GM04503 (cell line): ENCODE results near the gene MAP4K2.

ENCODE experiments used
- DNase-seq: peaks from one replicate; pipeline ENCODE4 v3.0.0-alpha.2; 2012; ENCODE audit warnings: low read depth

MAP4K2 gene

DNA sequence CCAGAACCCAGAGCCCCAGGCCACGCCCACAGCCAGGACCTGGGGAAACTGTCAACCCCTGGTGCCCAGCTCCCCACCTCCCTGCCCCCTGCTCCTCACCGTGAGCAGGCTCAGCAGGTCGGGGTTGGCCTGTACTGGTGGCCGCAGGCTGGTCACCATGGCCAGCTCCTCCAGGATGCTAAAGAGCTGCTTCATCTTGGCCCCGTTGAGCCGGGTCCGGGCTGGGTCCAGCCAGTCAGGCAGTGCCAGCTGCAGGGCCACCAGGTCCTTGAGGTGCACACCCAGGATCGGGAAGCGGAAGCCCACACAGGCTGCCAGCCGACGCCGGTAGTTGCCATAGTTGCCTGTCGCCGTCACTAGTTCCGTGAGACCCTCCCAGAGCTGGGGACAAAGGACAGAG is 66.4 kb downstream of the MAP4K2 start:
- no peak for DNase-seq

DNA sequence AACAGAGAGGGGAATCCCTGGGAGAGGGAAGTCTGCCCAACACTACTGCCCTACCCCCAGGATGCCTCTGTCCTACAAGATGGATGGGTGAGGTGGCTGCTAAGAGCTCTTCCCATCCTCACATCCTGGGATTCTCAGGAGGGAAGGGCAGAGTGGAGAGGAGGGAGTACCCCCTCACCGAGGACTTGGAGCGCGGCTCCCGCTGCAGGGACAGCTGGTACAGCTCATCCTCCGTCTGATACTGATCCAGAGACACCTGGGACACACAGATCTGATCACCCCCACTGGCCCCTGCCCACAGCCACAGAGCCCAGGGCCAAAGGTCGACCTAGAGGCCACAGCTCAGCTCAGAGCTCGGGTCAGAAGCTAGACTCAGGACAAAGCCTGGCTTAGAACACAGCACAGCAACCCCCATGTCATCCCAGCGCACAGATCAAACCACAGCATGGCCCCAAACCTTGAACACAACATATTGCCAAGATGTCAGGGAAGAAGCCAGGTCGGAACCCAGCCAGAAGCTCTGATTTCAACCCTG is 67.2 kb downstream of the MAP4K2 start:
- DNase-seq, result no peak
